Dendritic cell treated with granulocyte-macrophage colony-stimulating factor and Interleukin-4, amounts not matched to agents 40 ng/mL and 50 ng/mL, for 4 days (primary cell): ENCODE measurements around the gene AJAP1.

Source experiments
- H3K27ac Mint-ChIP-seq: one replicate; pipeline ENCODE4 v1.8.0; 2022; ENCODE audit warnings: mild to moderate bottlenecking, mixed read lengths
- H3K27me3 Mint-ChIP-seq: one replicate; pipeline ENCODE4 v1.8.0; 2022; ENCODE audit warnings: mild to moderate bottlenecking, mixed read lengths
- H3K36me3 Mint-ChIP-seq: one replicate; pipeline ENCODE4 v1.8.0; 2022; ENCODE audit warnings: low read depth, mixed read lengths
- H3K4me1 Mint-ChIP-seq: one replicate; pipeline ENCODE4 v1.8.0; 2022; ENCODE audit warnings: low read depth, mixed read lengths
- H3K4me3 Mint-ChIP-seq: one replicate; pipeline ENCODE4 v1.8.0; 2022; ENCODE audit warnings: mild to moderate bottlenecking, moderate library complexity, mixed read lengths
- H3K9me3 Mint-ChIP-seq: one replicate; pipeline ENCODE4 v1.8.0; 2022; ENCODE audit warnings: mixed read lengths
- intact Hi-C: fragments of 100-400 bp; cut with micrococcal nuclease; formaldehyde crosslinking; loops from one replicate; pipeline ENCODE4 v1.15.0; 2022

The AJAP1 gene

DNA sequence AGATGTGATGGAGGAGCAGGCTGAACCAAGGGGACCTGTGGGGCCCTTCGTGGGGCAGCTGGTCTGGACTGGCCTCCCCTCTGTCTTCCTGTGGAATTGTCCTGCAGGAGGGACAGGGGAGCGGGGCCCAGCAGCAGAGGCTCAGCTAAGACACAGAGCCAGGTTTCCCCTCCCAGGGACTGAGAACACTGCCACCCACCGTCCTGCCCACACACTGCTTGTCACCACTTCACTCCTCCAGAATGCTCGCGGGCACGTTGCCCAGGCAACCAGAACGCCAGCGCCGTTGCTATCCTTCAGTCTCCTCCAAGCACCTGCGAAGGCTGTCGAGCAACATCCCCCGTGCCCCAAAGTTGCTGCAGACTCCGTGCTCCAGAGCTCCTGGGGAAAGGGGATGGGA, 46.4 kb downstream of the AJAP1 start:
- H3K27me3 Mint-ChIP-seq = peaks cover 2% of the 10 kb centered on the region
- intact Hi-C loops = no loop called here
- no peaks in the 10 kb centered on the region for H3K4me1 Mint-ChIP-seq

GRCh38 chr1:4701276-4701675, 46.9 kb downstream of the AJAP1 start:
- no peaks in the 10 kb centered on the region for H3K36me3 Mint-ChIP-seq
- H3K27me3 Mint-ChIP-seq = peaks cover 2% of the 10 kb centered on the region
- intact Hi-C loops = no loop called here
- H3K4me3 Mint-ChIP-seq = no peak overlapping the region
- no peaks in the 10 kb centered on the region for H3K9me3 Mint-ChIP-seq
- no peaks in the 10 kb centered on the region for H3K4me1 Mint-ChIP-seq
- H3K27ac Mint-ChIP-seq = no peak overlapping the region

More for the DNA sequence above, 46.4 kb downstream of the AJAP1 start:
- Mint-ChIP-seq H3K36me3 (no peaks in the 10 kb centered on the region), H3K27ac (no peak overlapping the region), H3K4me3 (no peak overlapping the region), H3K9me3 (no peaks in the 10 kb centered on the region)

- Mint-ChIP-seq H3K27ac (no peak overlapping the region), H3K36me3 (no peaks in the 10 kb centered on the region), H3K4me1 (no peaks in the 10 kb centered on the region), H3K4me3 (no peak overlapping the region), H3K9me3 (no peaks in the 10 kb centered on the region), H3K27me3 (peaks cover 2% of the 10 kb centered on the region)
- intact Hi-C loops = no loop called here
These were observed 48.1 kb downstream of the AJAP1 start for GRCh38 chr1:4702464-4702863.

DNA sequence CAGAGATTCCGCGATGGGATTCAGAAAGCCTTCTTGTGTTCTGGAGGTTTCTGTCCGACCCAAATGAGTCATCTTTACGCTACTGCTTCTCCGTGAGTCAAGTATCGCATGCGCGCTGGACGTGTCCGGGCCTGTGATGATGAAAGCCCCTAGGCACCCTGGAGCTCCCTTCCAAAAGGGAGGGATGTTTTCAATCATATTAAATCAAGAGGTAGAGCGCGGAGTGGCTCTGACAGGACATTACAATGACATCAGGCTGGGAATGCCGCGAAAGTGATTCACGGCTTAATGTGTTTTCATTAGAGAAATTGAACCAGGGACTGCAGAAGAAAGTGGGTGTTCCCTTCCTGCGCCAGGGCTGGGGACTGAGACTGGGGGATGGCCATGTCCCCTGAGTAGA, 48.5 kb downstream of the AJAP1 start:
- H3K4me1 Mint-ChIP-seq = no peaks in the 10 kb centered on the region
- no peaks in the 10 kb centered on the region for H3K9me3 Mint-ChIP-seq
- H3K27ac Mint-ChIP-seq = no peak overlapping the region
- intact Hi-C loops = no loop called here
- H3K4me3 Mint-ChIP-seq = no peak overlapping the region
- H3K27me3 Mint-ChIP-seq = peaks cover 4% of the 10 kb centered on the region
- H3K36me3 Mint-ChIP-seq = no peaks in the 10 kb centered on the region

DNA sequence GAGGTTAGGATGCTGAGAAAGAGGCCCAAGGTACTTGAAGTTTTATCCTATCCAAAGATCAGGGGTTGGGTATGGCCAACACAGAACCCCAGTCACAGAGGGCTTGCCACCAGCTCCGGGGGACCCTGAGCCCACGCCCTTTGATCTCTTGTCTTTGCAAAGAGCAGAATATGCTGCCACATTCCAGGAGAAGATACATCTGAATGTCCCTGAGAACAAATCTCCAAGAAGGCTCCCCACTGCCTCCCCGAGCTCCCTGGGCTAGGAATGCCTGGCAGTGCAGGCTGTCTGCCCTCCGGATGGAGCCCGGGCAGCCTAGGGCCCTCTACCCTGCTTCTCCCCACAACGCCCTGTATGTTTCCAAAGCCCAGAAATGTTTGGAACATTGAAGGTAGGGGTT, 49.2 kb downstream of the AJAP1 start:
- intact Hi-C loops = no loop called here
- H3K9me3 Mint-ChIP-seq = no peaks in the 10 kb centered on the region
- H3K4me3 Mint-ChIP-seq = no peak overlapping the region
- H3K36me3 Mint-ChIP-seq = no peaks in the 10 kb centered on the region
- H3K4me1 Mint-ChIP-seq = no peaks in the 10 kb centered on the region
- H3K27ac Mint-ChIP-seq = no peak overlapping the region
- peaks cover 4% of the 10 kb centered on the region for H3K27me3 Mint-ChIP-seq

- Mint-ChIP-seq H3K4me1 (no peaks in the 10 kb centered on the region), H3K27ac (no peak overlapping the region), H3K36me3 (no peaks in the 10 kb centered on the region), H3K27me3 (peaks cover 25% of the 10 kb centered on the region), H3K9me3 (no peaks in the 10 kb centered on the region), H3K4me3 (no peak overlapping the region)
- intact Hi-C loops = no loop called here
These were observed 54.6 kb downstream of the AJAP1 start for GRCh38 chr1:4708840-4709507.

DNA sequence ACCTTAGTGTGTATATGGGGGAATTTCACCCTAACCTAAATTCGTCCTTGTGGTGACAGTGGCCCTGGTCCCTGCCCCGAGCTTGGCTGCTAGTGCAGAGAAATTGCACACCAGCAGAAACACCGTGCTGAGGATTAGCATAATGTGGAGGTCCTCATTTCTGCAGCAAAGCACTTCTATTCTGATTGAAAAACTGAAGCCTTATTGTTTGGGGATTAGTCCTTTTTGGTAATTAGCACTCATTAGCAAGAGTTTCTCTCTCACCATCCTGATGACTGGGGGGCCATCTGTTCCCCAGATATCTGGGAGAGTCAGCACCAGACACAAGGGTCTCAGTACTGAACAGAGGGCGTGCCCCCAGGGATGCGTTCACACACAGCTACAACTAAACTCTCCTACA, 55.2 kb downstream of the AJAP1 start:
- Mint-ChIP-seq H3K36me3 (no peaks in the 10 kb centered on the region), H3K4me1 (no peaks in the 10 kb centered on the region), H3K9me3 (no peaks in the 10 kb centered on the region), H3K4me3 (no peak overlapping the region), H3K27ac (no peak overlapping the region), H3K27me3 (peaks cover 26% of the 10 kb centered on the region)
- intact Hi-C loops = no loop called here

DNA sequence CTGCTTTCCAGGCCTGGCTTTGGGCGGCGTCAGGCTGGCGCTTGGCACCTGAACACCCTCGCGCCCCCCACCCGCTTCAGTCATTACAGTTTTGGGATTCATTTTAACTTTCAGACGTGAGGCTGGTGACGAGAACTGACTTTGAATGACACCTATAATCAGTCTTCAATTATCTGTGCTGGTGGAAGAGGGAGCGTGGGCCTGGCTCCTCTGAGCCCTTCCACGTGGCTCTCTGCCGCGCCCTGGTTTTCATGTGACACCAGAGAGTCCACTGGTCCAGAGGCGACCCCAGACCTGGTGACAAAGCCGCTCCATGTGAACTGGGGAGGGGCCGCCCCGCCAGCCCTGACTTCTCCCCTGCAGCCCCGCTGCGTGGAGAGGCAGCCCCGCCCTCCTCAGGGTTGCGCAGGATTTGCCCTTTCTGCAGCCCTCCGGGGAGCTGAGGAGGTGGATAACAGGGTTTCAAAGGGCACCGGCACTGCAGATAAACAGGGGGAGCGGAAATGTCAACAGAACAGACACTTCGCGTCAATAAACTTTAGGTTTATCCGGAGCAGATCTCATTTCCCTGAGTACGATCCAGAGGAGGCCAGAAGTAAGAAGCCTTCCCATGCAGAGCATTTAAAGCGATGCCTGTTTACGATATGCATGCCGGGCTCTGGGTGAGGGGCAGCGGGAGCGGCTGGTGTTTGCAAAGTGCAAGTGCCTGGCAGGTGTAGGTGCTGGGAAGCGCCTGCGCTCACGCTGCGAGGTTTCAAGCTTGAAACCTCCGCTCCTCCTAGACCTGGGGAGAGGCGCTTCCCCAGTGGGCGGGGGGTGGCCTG, 56.4 kb downstream of the AJAP1 start:
- Mint-ChIP-seq H3K9me3 (no peaks in the 10 kb centered on the region), H3K4me1 (no peaks in the 10 kb centered on the region), H3K27me3 (peaks cover 27% of the 10 kb centered on the region), H3K4me3 (no peak overlapping the region), H3K36me3 (no peaks in the 10 kb centered on the region), H3K27ac (no peak overlapping the region)
- intact Hi-C loops = no loop called here

- Mint-ChIP-seq H3K27ac (no peak overlapping the region), H3K9me3 (no peaks in the 10 kb centered on the region), H3K4me1 (no peaks in the 10 kb centered on the region), H3K36me3 (no peaks in the 10 kb centered on the region), H3K27me3 (peaks cover 28% of the 10 kb centered on the region), H3K4me3 (no peak overlapping the region)
- intact Hi-C loops = no loop called here
These were observed 57.2 kb downstream of the AJAP1 start for GRCh38 chr1:4711416-4712275.

GRCh38 chr1:4713669-4714068, 59.3 kb downstream of the AJAP1 start:
- H3K9me3 Mint-ChIP-seq = no peaks in the 10 kb centered on the region
- no peak overlapping the region for H3K4me3 Mint-ChIP-seq
- H3K27ac Mint-ChIP-seq = no peak overlapping the region
- no peaks in the 10 kb centered on the region for H3K36me3 Mint-ChIP-seq
- H3K4me1 Mint-ChIP-seq = no peaks in the 10 kb centered on the region
- peaks cover 26% of the 10 kb centered on the region for H3K27me3 Mint-ChIP-seq
- intact Hi-C loops = no loop called here

- H3K27me3 Mint-ChIP-seq = peaks cover 10% of the 10 kb centered on the region
- H3K9me3 Mint-ChIP-seq = no peaks in the 10 kb centered on the region
- H3K36me3 Mint-ChIP-seq = no peaks in the 10 kb centered on the region
- no peak overlapping the region for H3K4me3 Mint-ChIP-seq
- intact Hi-C loops = no loop called here
- no peak overlapping the region for H3K27ac Mint-ChIP-seq
- no peaks in the 10 kb centered on the region for H3K4me1 Mint-ChIP-seq
These were observed 62.0 kb downstream of the AJAP1 start for GRCh38 chr1:4716406-4716805.

- no peaks in the 10 kb centered on the region for H3K4me1 Mint-ChIP-seq
- no peak overlapping the region for H3K27ac Mint-ChIP-seq
- peaks cover 8% of the 10 kb centered on the region for H3K27me3 Mint-ChIP-seq
- no peaks in the 10 kb centered on the region for H3K36me3 Mint-ChIP-seq
- no peaks in the 10 kb centered on the region for H3K9me3 Mint-ChIP-seq
- intact Hi-C loops = no loop called here
- no peak overlapping the region for H3K4me3 Mint-ChIP-seq
These were observed 63.7 kb downstream of the AJAP1 start for GRCh38 chr1:4718071-4718470.

- Mint-ChIP-seq H3K27me3 (peaks cover 27% of the 10 kb centered on the region), H3K36me3 (no peaks in the 10 kb centered on the region), H3K9me3 (no peaks in the 10 kb centered on the region), H3K4me1 (peaks cover 6% of the 10 kb centered on the region), H3K27ac (no peak overlapping the region), H3K4me3 (no peak overlapping the region)
- intact Hi-C loops = no loop called here
These were observed 68.7 kb downstream of the AJAP1 start for GRCh38 chr1:4723106-4723505.

- peaks cover 6% of the 10 kb centered on the region for H3K4me1 Mint-ChIP-seq
- no peaks in the 10 kb centered on the region for H3K9me3 Mint-ChIP-seq
- intact Hi-C loops = no loop called here
- H3K27me3 Mint-ChIP-seq = peaks cover 34% of the 10 kb centered on the region
- no peak overlapping the region for H3K4me3 Mint-ChIP-seq
- H3K36me3 Mint-ChIP-seq = no peaks in the 10 kb centered on the region
- no peak overlapping the region for H3K27ac Mint-ChIP-seq
These were observed 69.6 kb downstream of the AJAP1 start for GRCh38 chr1:4724001-4724400.
